ENCODE results near the gene FRMD4B.

The FRMD4B gene

DNA sequence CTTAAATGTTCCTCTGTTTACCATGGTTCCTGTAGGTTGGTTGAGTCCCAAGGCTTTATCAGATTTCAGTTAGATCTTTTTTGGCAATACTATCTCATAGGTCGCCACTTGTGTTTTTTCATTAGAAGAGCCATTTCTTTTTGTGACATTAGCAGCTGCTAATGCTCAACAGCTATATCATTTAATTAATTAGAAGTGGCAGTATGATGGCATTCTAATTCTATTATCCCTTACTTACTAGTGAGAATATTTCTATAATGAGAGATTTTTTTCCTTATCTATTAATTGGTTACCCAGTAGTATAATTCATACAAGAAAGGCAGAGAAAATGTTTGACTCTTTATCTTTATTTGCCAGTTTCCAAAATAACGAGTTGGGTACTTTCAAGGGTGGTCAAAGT, 25.2 kb downstream of the FRMD4B start:
- no peak for DNase-seq
- TF ChIP-seq, protein P1, sequence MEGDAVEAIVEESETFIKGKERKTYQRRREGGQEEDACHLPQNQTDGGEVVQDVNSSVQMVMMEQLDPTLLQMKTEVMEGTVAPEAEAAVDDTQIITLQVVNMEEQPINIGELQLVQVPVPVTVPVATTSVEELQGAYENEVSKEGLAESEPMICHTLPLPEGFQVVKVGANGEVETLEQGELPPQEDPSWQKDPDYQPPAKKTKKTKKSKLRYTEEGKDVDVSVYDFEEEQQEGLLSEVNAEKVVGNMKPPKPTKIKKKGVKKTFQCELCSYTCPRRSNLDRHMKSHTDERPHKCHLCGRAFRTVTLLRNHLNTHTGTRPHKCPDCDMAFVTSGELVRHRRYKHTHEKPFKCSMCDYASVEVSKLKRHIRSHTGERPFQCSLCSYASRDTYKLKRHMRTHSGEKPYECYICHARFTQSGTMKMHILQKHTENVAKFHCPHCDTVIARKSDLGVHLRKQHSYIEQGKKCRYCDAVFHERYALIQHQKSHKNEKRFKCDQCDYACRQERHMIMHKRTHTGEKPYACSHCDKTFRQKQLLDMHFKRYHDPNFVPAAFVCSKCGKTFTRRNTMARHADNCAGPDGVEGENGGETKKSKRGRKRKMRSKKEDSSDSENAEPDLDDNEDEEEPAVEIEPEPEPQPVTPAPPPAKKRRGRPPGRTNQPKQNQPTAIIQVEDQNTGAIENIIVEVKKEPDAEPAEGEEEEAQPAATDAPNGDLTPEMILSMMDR (IDR thresholded peaks at IDR 0.05): no peak
- no peak overlapping the region for H3K27ac ChIP-seq

DNA sequence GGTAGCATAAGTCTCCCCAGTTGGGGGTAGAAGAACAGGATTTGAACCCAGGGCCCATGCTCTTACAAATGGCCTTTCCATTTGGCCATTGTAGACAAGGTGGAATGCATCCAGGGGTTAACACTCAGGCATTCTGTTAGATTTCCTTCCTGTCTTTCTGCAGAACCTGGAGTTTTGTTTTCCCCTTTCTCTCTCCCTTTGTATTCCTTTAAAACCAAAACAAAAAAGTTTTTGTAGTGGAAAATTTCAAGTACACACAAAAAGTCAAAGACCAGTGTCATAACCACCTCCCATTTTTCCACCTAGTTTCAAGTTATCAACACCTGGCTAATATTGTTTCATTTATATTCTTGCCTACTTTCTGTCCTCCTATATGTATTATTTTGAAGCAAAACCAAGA, 26.0 kb downstream of the FRMD4B start:
- Histone ChIP-seq H3K27me3 (no peaks in the 10 kb centered on the region), H3K27ac (peak overlapping the region; percentile 31 to 51), H3K36me3 (no peaks in the 10 kb centered on the region), H3K4me1 (peaks cover 0 to 10% (median 3%) of the 10 kb centered on the region in 4 donors), H3K9me3 (peaks cover 0 to 3% (median 0%) of the 10 kb centered on the region in 3 donors), H3K4me3 (no peak overlapping the region)
- DNase-seq: no peak
- intact Hi-C loops (cut with DNase I; ENCODE audit: low total_unique reads): no loop called here
- TF ChIP-seq, protein P1 (IDR thresholded peaks at IDR 0.05): no peak

More for the DNA sequence above, 25.2 kb downstream of the FRMD4B start:
- Histone ChIP-seq H3K9me3 (peaks cover 0 to 3% (median 0%) of the 10 kb centered on the region in 3 donors), H3K36me3 (no peaks in the 10 kb centered on the region), H3K4me1 (peaks cover 0 to 10% (median 3%) of the 10 kb centered on the region in 4 donors), H3K27me3 (no peaks in the 10 kb centered on the region), H3K4me3 (no peak overlapping the region)
- intact Hi-C loops (cut with DNase I; ENCODE audit: low total_unique reads): no loop called here

DNA sequence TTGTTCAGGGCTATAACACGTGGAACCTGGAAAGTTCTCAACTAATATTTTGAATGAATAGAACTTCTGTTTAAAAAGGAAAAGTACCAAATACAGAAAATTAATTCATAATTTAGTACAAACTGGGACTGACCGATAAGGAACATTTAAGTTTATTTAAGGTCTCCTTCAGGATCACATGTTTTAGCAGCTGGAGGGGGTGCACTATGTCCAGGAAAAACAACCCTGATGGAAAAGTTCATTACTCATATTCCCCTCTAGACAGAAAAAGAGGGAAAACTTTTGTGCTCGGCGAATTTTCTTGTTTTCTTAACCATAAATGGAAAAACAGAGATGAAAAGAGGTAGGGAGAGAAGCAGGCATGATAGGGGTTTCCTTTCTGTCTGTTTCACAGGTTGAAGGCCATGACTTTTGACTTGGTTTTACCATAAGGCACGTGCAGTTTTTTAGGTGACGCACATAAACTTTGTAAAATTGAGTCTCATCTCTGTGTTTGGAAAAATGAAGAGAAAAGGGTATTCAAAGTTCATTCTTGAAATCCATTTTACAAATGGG, 26.5 kb downstream of the FRMD4B start:
- peaks cover 0 to 10% (median 3%) of the 10 kb centered on the region in 4 donors for H3K4me1 ChIP-seq
- no peak overlapping the region for H3K4me3 ChIP-seq
- H3K27me3 ChIP-seq: no peaks in the 10 kb centered on the region
- TF ChIP-seq, protein P1 (IDR thresholded peaks at IDR 0.05): no peak
- no peak for DNase-seq
- H3K27ac ChIP-seq: peak overlapping the region; percentile 31 to 51
- intact Hi-C loops (cut with DNase I; ENCODE audit: low total_unique reads): no loop called here
- no peaks in the 10 kb centered on the region for H3K36me3 ChIP-seq
- H3K9me3 ChIP-seq: peaks cover 0 to 3% (median 0%) of the 10 kb centered on the region in 3 donors

DNA sequence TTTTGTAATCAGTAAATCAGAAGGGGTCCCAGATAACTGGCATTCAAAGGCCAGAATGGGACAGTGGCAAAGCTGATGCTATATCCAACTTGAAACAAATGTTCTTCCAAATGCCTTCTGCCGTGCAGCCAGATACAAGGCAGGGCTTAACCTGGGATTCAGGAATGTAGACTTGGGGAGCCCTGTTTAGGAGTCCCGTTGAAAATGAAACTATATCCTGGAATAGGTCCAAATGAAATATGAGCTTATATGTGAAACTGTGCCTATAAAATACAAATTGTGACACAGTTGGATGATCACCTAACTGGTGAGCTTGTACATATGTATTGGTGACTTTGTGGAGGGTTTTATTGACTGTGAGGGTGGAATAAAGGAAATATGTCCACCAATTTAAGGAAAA, 28.7 kb downstream of the FRMD4B start:
- TF ChIP-seq, protein P1 (IDR thresholded peaks at IDR 0.05): no peak
- intact Hi-C loops (cut with DNase I; ENCODE audit: low total_unique reads): no loop called here
- no peaks in the 10 kb centered on the region for H3K36me3 ChIP-seq
- no peak for DNase-seq
- peaks cover 0 to 3% (median 0%) of the 10 kb centered on the region in 3 donors for H3K9me3 ChIP-seq
- H3K27ac ChIP-seq: no peak overlapping the region
- peaks cover 0 to 10% (median 1%) of the 10 kb centered on the region in 4 donors for H3K4me1 ChIP-seq
- no peaks in the 10 kb centered on the region for H3K27me3 ChIP-seq
- H3K4me3 ChIP-seq: no peak overlapping the region

DNA sequence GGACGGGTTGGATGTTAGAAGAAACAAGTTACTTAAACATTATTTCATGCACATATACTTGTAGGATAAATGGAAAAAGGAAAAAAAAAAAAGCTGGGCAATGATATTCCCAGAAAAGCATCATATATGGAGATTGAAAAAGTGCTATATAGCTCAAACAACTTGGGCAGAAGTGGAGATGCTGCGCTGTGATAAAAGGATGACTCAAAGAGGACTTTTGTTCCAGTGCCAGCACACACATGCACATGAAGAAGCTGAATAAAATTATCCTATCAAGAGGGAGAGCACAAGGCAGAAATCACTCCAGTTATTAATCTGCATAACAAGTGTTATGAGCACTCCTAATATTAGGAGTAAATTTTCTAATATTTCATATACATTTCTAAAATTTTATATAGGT, 30.9 kb downstream of the FRMD4B start:
- H3K9me3 ChIP-seq: peaks cover 0 to 3% (median 0%) of the 10 kb centered on the region in 3 donors
- DNase-seq: no peak
- H3K4me1 ChIP-seq: peaks cover 0 to 8% (median 1%) of the 10 kb centered on the region in 4 donors
- no peaks in the 10 kb centered on the region for H3K27me3 ChIP-seq
- intact Hi-C loops (cut with DNase I; ENCODE audit: low total_unique reads): no loop called here
- H3K4me3 ChIP-seq: no peak overlapping the region
- no peaks in the 10 kb centered on the region for H3K36me3 ChIP-seq
- no peak overlapping the region for H3K27ac ChIP-seq
- TF ChIP-seq, protein P1 (IDR thresholded peaks at IDR 0.05): no peak
